Thyroid gland (tissue), 4 donors: ENCODE data around the gene GSG1L.

Experiments
- CTCF ChIP-seq, 6 experiments: fragments of 200-600 bp in 3 of 6; fragments of 450-650 bp in 3 of 6; sonication (generic) in 3 of 6; IDR thresholded peaks; one replicate each; pipeline ENCODE4 v1.5.1; 2016 to 2019; ENCODE audit warnings: antibody characterized with exemption in 6 of 6, mild to moderate bottlenecking in 2 of 6, inconsistent platforms in 1 of 6, moderate library complexity in 1 of 6
- POLR2A ChIP-seq, 2 donors: fragments of 450-650 bp; IDR thresholded peaks; one replicate each; pipeline ENCODE4 v1.6.1; 2017; ENCODE audit warnings: antibody characterized with exemption in 2 of 2, mild to moderate bottlenecking in 2 of 2, moderate library complexity in 1 of 2

GRCh38 chr16:27740496-27741201, 322.9 kb downstream of the GSG1L start:
- TF ChIP-seq POLR2A (IDR thresholded peaks at IDR 0.05) (no peak), CTCF (IDR thresholded peaks at IDR 0.05) (no peak)
